Right lobe of liver (tissue), 4 donors: ENCODE data around the gene RELL2.

Experiments used
- POLR2A ChIP-seq: fragments of 450-650 bp; IDR thresholded peaks from one replicate; pipeline ENCODE4 v1.6.1; 2017; ENCODE audit warnings: antibody characterized with exemption, mild to moderate bottlenecking
- TF ChIP-seq, protein P1 (sequence below), 4 donors: fragments of 200-600 bp in 3 of 4; fragments of 450-650 bp in 1 of 4; IDR thresholded peaks; one replicate each; pipeline versions ENCODE4 v1.5.1 to v1.8.0; 2016 to 2022; ENCODE audit warnings: antibody characterized with exemption in 4 of 4, mild to moderate bottlenecking in 2 of 4
- donor health status: DM: no; HTN: no; CAD: no.
- donor health status: DM: no; HTN: no; CAD: no.
- donor health status: DM: no; HTN: yes; CAD: no.

DNA sequence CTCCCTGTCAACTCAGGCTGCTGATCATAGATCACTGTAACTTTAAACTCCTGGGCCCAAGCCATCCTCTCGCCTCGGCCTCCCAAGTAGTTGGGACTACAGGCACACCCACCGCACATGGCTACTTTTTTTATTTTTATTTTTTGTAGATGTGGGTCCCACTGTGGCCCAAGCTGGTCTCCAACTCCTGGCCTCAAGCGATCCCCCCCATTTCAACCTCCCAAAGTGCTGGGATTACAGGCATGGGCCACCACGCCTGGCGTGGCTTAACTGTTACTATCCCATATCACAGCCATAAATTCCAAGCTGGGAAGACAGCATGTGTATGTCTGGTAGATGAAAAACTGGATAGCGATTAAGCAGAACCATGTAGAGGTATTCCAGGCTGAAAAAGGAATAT is 1.2 kb upstream of the RELL2 start:
- no peak for TF ChIP-seq POLR2A
- TF ChIP-seq, protein P1, sequence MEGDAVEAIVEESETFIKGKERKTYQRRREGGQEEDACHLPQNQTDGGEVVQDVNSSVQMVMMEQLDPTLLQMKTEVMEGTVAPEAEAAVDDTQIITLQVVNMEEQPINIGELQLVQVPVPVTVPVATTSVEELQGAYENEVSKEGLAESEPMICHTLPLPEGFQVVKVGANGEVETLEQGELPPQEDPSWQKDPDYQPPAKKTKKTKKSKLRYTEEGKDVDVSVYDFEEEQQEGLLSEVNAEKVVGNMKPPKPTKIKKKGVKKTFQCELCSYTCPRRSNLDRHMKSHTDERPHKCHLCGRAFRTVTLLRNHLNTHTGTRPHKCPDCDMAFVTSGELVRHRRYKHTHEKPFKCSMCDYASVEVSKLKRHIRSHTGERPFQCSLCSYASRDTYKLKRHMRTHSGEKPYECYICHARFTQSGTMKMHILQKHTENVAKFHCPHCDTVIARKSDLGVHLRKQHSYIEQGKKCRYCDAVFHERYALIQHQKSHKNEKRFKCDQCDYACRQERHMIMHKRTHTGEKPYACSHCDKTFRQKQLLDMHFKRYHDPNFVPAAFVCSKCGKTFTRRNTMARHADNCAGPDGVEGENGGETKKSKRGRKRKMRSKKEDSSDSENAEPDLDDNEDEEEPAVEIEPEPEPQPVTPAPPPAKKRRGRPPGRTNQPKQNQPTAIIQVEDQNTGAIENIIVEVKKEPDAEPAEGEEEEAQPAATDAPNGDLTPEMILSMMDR (IDR thresholded peaks at IDR 0.05), result no peak
